ENCODE data around the gene GALR3. TPM values are rescaled to one million over a fixed set of nuclear protein-coding genes. Genes with fewer than 3 reads are reported as not detected.
A peak's percentile ranks its signal among the peaks of the same experiment; 100 is the strongest.

The GALR3 gene
- total RNA-seq, 1 donor from 2014 or later = not detected

- Mint-ChIP-seq H3K4me1 (ENCODE audit: low read depth, unreplicated experiment) (peaks cover 14% of the 10 kb centered on the region), H3K4me3 (ENCODE audit: unreplicated experiment) (peak overlapping the region; percentile 88), H3K9me3 (ENCODE audit: unreplicated experiment) (peaks cover 10% of the 10 kb centered on the region), H3K36me3 (ENCODE audit: unreplicated experiment) (no peaks in the 10 kb centered on the region), H3K27ac (ENCODE audit: unreplicated experiment) (peak overlapping the region; percentile 89), H3K27me3 (ENCODE audit: unreplicated experiment) (peaks cover 8% of the 10 kb centered on the region)
- no peak for TF ChIP-seq CTCF (IDR thresholded peaks at IDR 0.05; ENCODE audit: partially characterized antibody, unreplicated experiment)
- peak; percentile 32 for DNase-seq
Measured at GRCh38 chr22:37803639-37804351, 19.4 kb upstream of the GALR3 start.

DNA sequence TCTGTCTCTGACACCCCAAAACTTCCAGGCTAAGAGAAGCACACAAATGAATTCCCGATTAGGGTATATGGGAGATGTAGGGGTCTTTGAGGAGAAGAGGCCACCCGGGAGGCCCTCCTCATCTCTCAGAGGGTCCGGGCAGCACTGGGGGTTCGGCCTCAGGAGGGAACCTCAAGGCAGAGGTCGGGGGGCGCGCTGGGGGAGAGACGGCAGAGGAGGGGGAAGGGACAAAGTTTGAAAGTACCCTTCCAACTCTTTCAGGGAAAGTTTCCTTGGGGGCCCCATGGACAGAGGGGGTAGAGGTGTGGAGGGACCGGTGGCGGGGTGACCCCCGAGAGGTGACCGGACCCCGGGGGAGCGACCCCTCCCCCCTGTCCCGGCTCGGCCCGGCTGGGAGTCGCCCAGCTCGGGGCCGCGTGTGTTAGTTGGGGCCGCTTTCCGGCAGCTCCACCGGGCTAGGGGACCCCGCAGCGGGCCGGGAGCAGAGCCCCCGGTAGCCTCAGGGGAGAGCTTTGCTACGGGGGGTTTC is 18.8 kb upstream of the GALR3 start:
- peaks cover 14% of the 10 kb centered on the region for H3K4me1 Mint-ChIP-seq (ENCODE audit: low read depth, unreplicated experiment)

GRCh38 chr22:37804881-37805809 is 18.0 kb upstream of the GALR3 start:
- Mint-ChIP-seq H3K36me3 (ENCODE audit: unreplicated experiment) (no peaks in the 10 kb centered on the region), H3K4me3 (ENCODE audit: unreplicated experiment) (peak overlapping the region; percentile 95), H3K9me3 (ENCODE audit: unreplicated experiment) (peaks cover 10% of the 10 kb centered on the region), H3K4me1 (ENCODE audit: low read depth, unreplicated experiment) (peaks cover 14% of the 10 kb centered on the region), H3K27ac (ENCODE audit: unreplicated experiment) (peak overlapping the region; percentile 87), H3K27me3 (ENCODE audit: unreplicated experiment) (peaks cover 8% of the 10 kb centered on the region)
- no peak for TF ChIP-seq CTCF (IDR thresholded peaks at IDR 0.05; ENCODE audit: partially characterized antibody, unreplicated experiment)
- peak; percentile 92 for DNase-seq

More for the DNA sequence above, 18.8 kb upstream of the GALR3 start:
- DNase-seq = peak; percentile 39
- peaks cover 10% of the 10 kb centered on the region for H3K9me3 Mint-ChIP-seq (ENCODE audit: unreplicated experiment)
- peak overlapping the region; percentile 89 for H3K27ac Mint-ChIP-seq (ENCODE audit: unreplicated experiment)
- H3K4me3 Mint-ChIP-seq (ENCODE audit: unreplicated experiment) = peak overlapping the region; percentile 88
- no peaks in the 10 kb centered on the region for H3K36me3 Mint-ChIP-seq (ENCODE audit: unreplicated experiment)
- peaks cover 8% of the 10 kb centered on the region for H3K27me3 Mint-ChIP-seq (ENCODE audit: unreplicated experiment)
- no peak for TF ChIP-seq CTCF (IDR thresholded peaks at IDR 0.05; ENCODE audit: partially characterized antibody, unreplicated experiment)

DNA sequence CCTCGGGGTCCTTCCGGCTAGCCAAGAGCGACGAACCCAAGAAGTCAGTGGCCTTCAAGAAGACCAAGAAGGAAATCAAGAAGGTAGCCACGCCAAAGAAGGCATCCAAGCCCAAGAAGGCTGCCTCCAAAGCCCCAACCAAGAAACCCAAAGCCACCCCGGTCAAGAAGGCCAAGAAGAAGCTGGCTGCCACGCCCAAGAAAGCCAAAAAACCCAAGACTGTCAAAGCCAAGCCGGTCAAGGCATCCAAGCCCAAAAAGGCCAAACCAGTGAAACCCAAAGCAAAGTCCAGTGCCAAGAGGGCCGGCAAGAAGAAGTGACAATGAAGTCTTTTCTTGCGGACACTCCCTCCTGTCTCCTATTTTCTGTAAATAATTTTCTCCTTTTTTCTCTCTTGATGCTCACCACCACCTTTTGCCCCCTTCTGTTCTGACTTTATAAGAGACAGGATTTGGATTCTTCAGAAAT is 17.3 kb upstream of the GALR3 start:
- no peak for TF ChIP-seq CTCF (IDR thresholded peaks at IDR 0.05; ENCODE audit: partially characterized antibody, unreplicated experiment)
- H3K4me1 Mint-ChIP-seq (ENCODE audit: low read depth, unreplicated experiment) = peaks cover 14% of the 10 kb centered on the region
- peaks cover 10% of the 10 kb centered on the region for H3K9me3 Mint-ChIP-seq (ENCODE audit: unreplicated experiment)
- H3K27me3 Mint-ChIP-seq (ENCODE audit: unreplicated experiment) = peaks cover 8% of the 10 kb centered on the region
- peak overlapping the region; percentile 87 for H3K27ac Mint-ChIP-seq (ENCODE audit: unreplicated experiment)
- no peak for DNase-seq
- H3K4me3 Mint-ChIP-seq (ENCODE audit: unreplicated experiment) = peak overlapping the region; percentile 95
- H3K36me3 Mint-ChIP-seq (ENCODE audit: unreplicated experiment) = no peaks in the 10 kb centered on the region
